Neuronal stem cell (in vitro differentiated cells): ENCODE measurements around the gene MPRIP.

Experiments used
- DNase-seq: peaks from one replicate; pipeline ENCODE4 v3.0.0-alpha.2; 2013; ENCODE audit warnings: low spot score
- H2AFZ ChIP-seq: one replicate; pipeline ENCODE4 v1.6.1; 2013; ENCODE audit warnings: mild to moderate bottlenecking, low read length, inconsistent platforms
- H2AK5ac ChIP-seq: 2 replicates; pipeline ENCODE4 v1.6.1; 2013; ENCODE audit warnings: low read depth, mild to moderate bottlenecking, inconsistent platforms, low read length, moderate library complexity, mixed read lengths
- H2BK120ac ChIP-seq: 2 replicates; pipeline ENCODE4 v1.6.1; 2013; ENCODE audit warnings: low read depth, mild to moderate bottlenecking, inconsistent platforms, low read length, moderate library complexity, mixed read lengths
- H2BK12ac ChIP-seq: one replicate; pipeline ENCODE4 v1.6.1; 2013; ENCODE audit warnings: low read length, inconsistent platforms
- H2BK15ac ChIP-seq: 2 replicates; pipeline ENCODE4 v1.6.1; 2013; ENCODE audit warnings: mild to moderate bottlenecking, low read length, inconsistent platforms, mixed read lengths
- H2BK5ac ChIP-seq: one replicate; pipeline ENCODE4 v1.6.1; 2013; ENCODE audit warnings: inconsistent platforms, mild to moderate bottlenecking, low read length, moderate library complexity
- H3K14ac ChIP-seq: one replicate; pipeline ENCODE4 v1.6.1; 2013; ENCODE audit warnings: low read length, inconsistent platforms
- H3K18ac ChIP-seq: 2 replicates; pipeline ENCODE4 v1.6.1; 2013; ENCODE audit warnings: low read length, inconsistent platforms
- H3K23ac ChIP-seq: 2 replicates; pipeline ENCODE4 v1.6.1; 2013; ENCODE audit warnings: low read depth, mild to moderate bottlenecking, mixed read lengths, low read length, inconsistent platforms; ENCODE audit not compliant: poor library complexity
- H3K27ac ChIP-seq: replicated peaks from 3 replicates; pipeline ENCODE4 v1.5.1; 2013; ENCODE audit warnings: low read length, inconsistent platforms
- H3K27me3 ChIP-seq, 3 experiments: 2 replicates each; pipeline ENCODE4 v1.6.1; 2013; ENCODE audit warnings: low read length in 3 of 3, mild to moderate bottlenecking in 2 of 3, inconsistent platforms in 1 of 3, low read depth in 1 of 3, mixed read lengths in 1 of 3, moderate library complexity in 1 of 3; ENCODE audit not compliant: control insufficient read depth in 3 of 3, insufficient read depth in 3 of 3
- H3K36me3 ChIP-seq, 2 donors: replicated peaks in 1 of 2; 2 replicates each; pipeline ENCODE4 v1.6.1; 2013; ENCODE audit warnings: low read length in 2 of 2; ENCODE audit not compliant: control insufficient read depth in 2 of 2, insufficient read depth in 2 of 2
- H3K4ac ChIP-seq: 2 replicates; pipeline ENCODE4 v1.6.1; 2013; ENCODE audit warnings: inconsistent platforms, mild to moderate bottlenecking, low read length, moderate library complexity
- H3K4me1 ChIP-seq, 2 donors: 1 replicate in 1 of 2; 2 replicates in 1 of 2; pipeline ENCODE4 v1.6.1; 2013; ENCODE audit warnings: low read length in 2 of 2, low read depth in 1 of 2; ENCODE audit not compliant: control insufficient read depth in 2 of 2, insufficient read depth in 1 of 2
- H3K4me2 ChIP-seq: one replicate; pipeline ENCODE4 v1.6.1; 2013; ENCODE audit warnings: mild to moderate bottlenecking, low read length, inconsistent platforms; ENCODE audit not compliant: insufficient read depth, poor library complexity, severe bottlenecking
- H3K4me3 ChIP-seq, 2 donors: 2 replicates each; pipeline ENCODE4 v1.5.1; 2013; ENCODE audit warnings: low read length in 2 of 2, mild to moderate bottlenecking in 2 of 2, inconsistent platforms in 1 of 2, moderate library complexity in 1 of 2
- H3K79me1 ChIP-seq: one replicate; pipeline ENCODE4 v1.6.1; 2013; ENCODE audit warnings: low read depth, mild to moderate bottlenecking, inconsistent platforms, low read length, moderate library complexity
- H3K9ac ChIP-seq: one replicate; pipeline ENCODE4 v1.6.1; 2013; ENCODE audit warnings: mild to moderate bottlenecking, low read depth, low read length, inconsistent platforms; ENCODE audit not compliant: poor library complexity
- H3K9me3 ChIP-seq, 2 donors: replicated peaks in 1 of 2; 2 replicates each; pipeline versions ENCODE3 to v1.6.1; 2013; ENCODE audit warnings: low read length in 2 of 2, mild to moderate bottlenecking in 2 of 2, inconsistent platforms in 1 of 2, low read depth in 1 of 2, mixed read lengths in 1 of 2, moderate library complexity in 1 of 2; ENCODE audit not compliant: control insufficient read depth in 2 of 2, insufficient read depth in 1 of 2
- H4K8ac ChIP-seq: one replicate; pipeline ENCODE4 v1.6.1; 2013; ENCODE audit warnings: low read depth, mild to moderate bottlenecking, inconsistent platforms, low read length, moderate library complexity
- H4K91ac ChIP-seq: one replicate; pipeline ENCODE4 v1.6.1; 2013; ENCODE audit warnings: low read length, low read depth, mild to moderate bottlenecking, inconsistent platforms; ENCODE audit not compliant: poor library complexity
- WGBS, 2 donors: extraction: QIAGEN DNeasy Blood & Tissue Kit; methylation state at CpG; one replicate each; pipeline ENCODE4 v1.1.7; 2013; ENCODE audit warnings: missing lambda C conversion rate in 2 of 2, mixed read lengths in 1 of 2; ENCODE audit not compliant: insufficient read length in 2 of 2, insufficient replicate concordance in 1 of 2; ENCODE audit errors: extremely low coverage in 2 of 2; 5-methylcytosine and 5-hydroxymethylcytosine counted together

Gene MPRIP

GRCh38 chr17:17120701-17121100 lies 78.4 kb downstream of the MPRIP start:
- H3K18ac ChIP-seq = no peak overlapping the region
- DNase-seq = no peak
- no peak overlapping the region for H2BK15ac ChIP-seq
- no peak overlapping the region for H4K8ac ChIP-seq
- no peak overlapping the region for H2BK5ac ChIP-seq
- no peak overlapping the region for H3K4ac ChIP-seq
- no peak overlapping the region for H2AK5ac ChIP-seq
- no peaks in the 10 kb centered on the region for H3K9me3 ChIP-seq
- no peak overlapping the region for H4K91ac ChIP-seq
- no peak overlapping the region for H3K27ac ChIP-seq
- H2BK12ac ChIP-seq = no peak overlapping the region
- no peaks in the 10 kb centered on the region for H3K27me3 ChIP-seq
- no peak overlapping the region for H3K23ac ChIP-seq
- peaks cover 6 to 16% of the 10 kb centered on the region in 2 donors for H3K4me1 ChIP-seq
- no peaks in the 10 kb centered on the region for H3K36me3 ChIP-seq
- H3K9ac ChIP-seq = no peak overlapping the region
- H2BK120ac ChIP-seq = no peak overlapping the region
- H2AFZ ChIP-seq = no peak overlapping the region
- no peak overlapping the region for H3K14ac ChIP-seq
- H3K4me2 ChIP-seq = no peak overlapping the region
- H3K4me3 ChIP-seq = no peak overlapping the region
- H3K79me1 ChIP-seq = peaks cover 14% of the 10 kb centered on the region
- no CpG with 5 or more reads among the region's 3 CpGs for WGBS, 2 donors

- Histone ChIP-seq H3K9ac (no peak overlapping the region), H4K91ac (no peak overlapping the region), H3K4me2 (no peak overlapping the region), H3K4me1 (peaks cover 10 to 17% of the 10 kb centered on the region in 2 donors), H3K27ac (no peak overlapping the region), H3K9me3 (no peaks in the 10 kb centered on the region), H2BK12ac (no peak overlapping the region), H3K23ac (no peak overlapping the region), H3K79me1 (peaks cover 15% of the 10 kb centered on the region), H3K4me3 (no peak overlapping the region), H2AK5ac (no peak overlapping the region), H3K27me3 (no peaks in the 10 kb centered on the region), H2BK120ac (no peak overlapping the region), H2BK15ac (no peak overlapping the region), H3K14ac (no peak overlapping the region), H3K4ac (no peak overlapping the region), H2BK5ac (no peak overlapping the region), H4K8ac (no peak overlapping the region), H3K36me3 (no peaks in the 10 kb centered on the region), H2AFZ (no peak overlapping the region), H3K18ac (no peak overlapping the region)
- no CpG with 5 or more reads among the region's 8 CpGs for WGBS, 2 donors
- DNase-seq = no peak
Observed at GRCh38 chr17:17121162-17121561, 78.9 kb downstream of the MPRIP start.

GRCh38 chr17:17122781-17123483 lies 80.7 kb downstream of the MPRIP start:
- no CpG with 5 or more reads among the region's 10 CpGs for WGBS, 2 donors
- H3K14ac ChIP-seq = no peak overlapping the region
- peaks cover 0 to 2% of the 10 kb centered on the region in 2 donors for H3K9me3 ChIP-seq
- no peaks in the 10 kb centered on the region for H3K27me3 ChIP-seq
- no peak overlapping the region for H3K4me2 ChIP-seq
- no peak overlapping the region for H3K23ac ChIP-seq
- no peak overlapping the region for H3K9ac ChIP-seq
- H3K79me1 ChIP-seq = peaks cover 10% of the 10 kb centered on the region
- no peak overlapping the region for H2BK5ac ChIP-seq
- no peak overlapping the region for H3K4ac ChIP-seq
- H4K8ac ChIP-seq = no peak overlapping the region
- H3K36me3 ChIP-seq = peaks cover 0 to 16% of the 10 kb centered on the region in 2 donors
- no peak overlapping the region for H2BK12ac ChIP-seq
- peaks cover 10 to 15% of the 10 kb centered on the region in 2 donors for H3K4me1 ChIP-seq
- H3K18ac ChIP-seq = no peak overlapping the region
- H3K4me3 ChIP-seq = no peak overlapping the region
- H2BK15ac ChIP-seq = no peak overlapping the region
- H3K27ac ChIP-seq = no peak overlapping the region
- DNase-seq = no peak
- H2AK5ac ChIP-seq = no peak overlapping the region
- no peak overlapping the region for H4K91ac ChIP-seq
- H2BK120ac ChIP-seq = no peak overlapping the region
- no peak overlapping the region for H2AFZ ChIP-seq

GRCh38 chr17:17124341-17124740 lies 82.1 kb downstream of the MPRIP start:
- H2BK120ac ChIP-seq = no peak overlapping the region
- DNase-seq = no peak
- H3K9me3 ChIP-seq = peaks cover 0 to 2% of the 10 kb centered on the region in 2 donors
- no peak overlapping the region for H3K27ac ChIP-seq
- H3K27me3 ChIP-seq = no peaks in the 10 kb centered on the region
- H2AFZ ChIP-seq = no peak overlapping the region
- no peak overlapping the region for H3K14ac ChIP-seq
- no peak overlapping the region for H3K23ac ChIP-seq
- no peak overlapping the region for H2BK15ac ChIP-seq
- no peak overlapping the region for H3K4me3 ChIP-seq
- no peak overlapping the region for H2BK12ac ChIP-seq
- H2BK5ac ChIP-seq = no peak overlapping the region
- no peak overlapping the region for H2AK5ac ChIP-seq
- whole genome bisulfite sequencing, 2 donors = no CpG with 5 or more reads among the region's 3 CpGs
- no peak overlapping the region for H3K18ac ChIP-seq
- H4K8ac ChIP-seq = no peak overlapping the region
- H4K91ac ChIP-seq = no peak overlapping the region
- no peak overlapping the region for H3K4me2 ChIP-seq
- peaks cover 0 to 27% of the 10 kb centered on the region in 2 donors for H3K36me3 ChIP-seq
- peaks cover 10 to 12% of the 10 kb centered on the region in 2 donors for H3K4me1 ChIP-seq
- H3K79me1 ChIP-seq = peaks cover 14% of the 10 kb centered on the region
- no peak overlapping the region for H3K4ac ChIP-seq
- H3K9ac ChIP-seq = no peak overlapping the region
